ENCODE measurements around the gene RASA3.
"Not testable (repeated sequence)": the region's sequence is repeated elsewhere in the genome, so short reads cannot be mapped to it uniquely, and the experiment has no call there.

RASA3 gene

DNA sequence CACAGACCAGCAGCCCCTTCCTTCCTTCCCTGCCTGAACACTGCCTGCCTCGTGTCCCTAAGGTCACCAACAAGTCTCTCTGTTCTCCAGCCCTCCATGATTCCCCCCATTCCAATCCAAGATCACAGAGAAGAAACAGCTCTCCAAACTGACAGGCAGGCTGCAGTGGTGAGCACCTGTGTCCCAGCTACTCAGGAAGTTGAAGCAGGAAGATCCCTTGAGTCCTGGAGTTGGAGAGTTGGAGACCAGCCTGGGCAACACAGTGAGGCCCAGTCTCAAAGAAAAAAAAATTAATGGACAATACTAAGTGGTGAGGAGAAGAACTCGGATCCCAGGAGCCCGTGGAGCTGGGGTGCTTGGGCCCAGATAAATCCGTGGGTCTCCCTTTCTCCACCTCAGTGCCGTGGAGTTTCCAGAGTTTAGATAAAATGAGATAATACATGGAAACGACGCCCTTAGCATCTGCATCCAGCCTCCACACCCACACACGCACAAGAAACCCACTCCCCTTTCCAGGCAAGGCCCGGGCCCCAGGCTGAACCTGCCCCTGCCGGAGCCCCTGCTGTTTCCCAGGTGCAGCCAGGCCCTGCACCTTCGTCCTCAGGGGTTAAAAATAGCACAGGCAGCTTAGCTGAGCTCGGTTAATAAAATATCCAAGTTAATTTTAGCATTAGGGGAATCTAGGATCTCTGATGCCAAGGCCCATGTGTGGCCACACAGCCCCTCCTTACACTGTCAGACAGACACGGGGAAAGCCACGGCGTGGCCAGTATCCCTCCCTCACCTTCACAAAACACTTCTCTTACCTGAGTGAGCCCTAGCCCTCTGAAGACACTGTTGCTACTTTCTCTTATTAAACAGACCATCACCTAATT, 4.7 kb downstream of the RASA3 start:
- no peak for DNase-seq (ENCODE audit: low read depth in 2 of 2)

DNA sequence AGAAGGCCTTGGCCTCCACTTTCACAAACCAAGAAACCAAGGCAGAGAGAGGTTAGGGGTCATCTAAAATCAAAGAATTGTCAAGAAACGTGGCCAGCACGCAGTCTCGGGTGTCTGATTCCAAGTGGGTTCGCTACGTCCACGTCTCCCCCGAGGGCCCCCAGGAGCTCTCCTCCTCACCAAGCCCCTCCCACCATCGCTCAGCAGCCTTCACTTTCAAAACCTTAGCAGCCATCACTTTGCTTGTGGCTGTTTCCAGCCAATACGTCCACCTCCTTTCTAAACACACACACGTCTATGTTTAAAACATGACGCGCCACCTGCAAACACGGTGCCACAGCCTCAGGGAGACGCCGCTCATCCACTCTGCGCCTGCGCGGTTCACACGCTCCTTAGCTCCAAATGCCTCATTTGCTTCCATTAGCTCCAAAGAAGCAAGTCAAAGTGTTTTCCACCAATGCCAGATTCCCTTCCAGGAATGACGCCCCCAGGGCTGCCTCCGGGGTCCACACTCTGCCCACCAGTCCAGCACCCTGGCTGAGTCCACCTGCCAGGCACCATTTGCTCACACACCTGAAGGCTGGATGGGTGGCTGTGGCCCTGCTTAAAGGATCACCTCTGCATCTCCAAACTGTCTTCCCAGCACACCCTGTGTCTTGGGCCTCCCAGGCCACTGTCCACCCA, 5.5 kb downstream of the RASA3 start:
- no peak for DNase-seq (ENCODE audit: low read depth in 2 of 2)

DNA sequence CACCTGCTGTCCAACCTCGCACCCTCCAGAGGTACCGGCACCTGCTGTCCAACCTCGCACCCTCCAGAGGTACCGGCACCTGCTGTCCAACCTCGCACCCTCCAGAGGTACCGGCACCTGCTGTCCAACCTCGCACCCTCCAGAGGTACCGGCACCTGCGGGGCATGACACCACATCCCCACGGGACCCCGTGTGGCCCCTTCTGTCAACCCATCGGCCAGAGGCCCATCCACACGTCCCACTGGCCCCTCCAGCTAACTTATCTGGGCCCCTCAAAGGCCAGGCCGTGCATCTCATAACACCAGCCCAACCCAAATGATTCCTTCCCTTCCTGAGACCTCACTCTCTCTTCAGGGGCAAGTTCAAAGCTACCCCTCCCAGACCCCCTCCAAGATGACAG, 6.3 kb downstream of the RASA3 start:
- not testable (repeated sequence) for DNase-seq (ENCODE audit: low read depth in 2 of 2)

DNA sequence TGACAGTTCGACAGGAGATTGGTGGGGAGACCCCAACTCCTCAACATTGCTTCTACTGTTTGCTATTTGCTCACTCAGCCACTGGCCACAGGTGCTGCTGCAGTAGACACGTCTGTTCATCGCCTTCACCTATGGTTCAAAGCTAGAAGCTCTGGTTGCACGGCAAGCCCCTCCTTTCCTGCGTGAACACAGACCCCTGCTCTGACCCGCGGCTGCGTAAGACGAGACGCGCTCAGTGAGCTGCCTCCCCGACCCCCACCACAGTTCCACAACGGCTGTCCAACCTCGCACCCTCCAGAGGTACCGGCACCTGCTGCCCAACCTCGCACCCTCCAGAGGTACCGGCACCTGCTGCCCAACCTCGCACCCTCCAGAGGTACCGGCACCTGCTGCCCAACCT, 6.8 kb downstream of the RASA3 start:
- no peak for DNase-seq (ENCODE audit: low read depth in 2 of 2)

DNA sequence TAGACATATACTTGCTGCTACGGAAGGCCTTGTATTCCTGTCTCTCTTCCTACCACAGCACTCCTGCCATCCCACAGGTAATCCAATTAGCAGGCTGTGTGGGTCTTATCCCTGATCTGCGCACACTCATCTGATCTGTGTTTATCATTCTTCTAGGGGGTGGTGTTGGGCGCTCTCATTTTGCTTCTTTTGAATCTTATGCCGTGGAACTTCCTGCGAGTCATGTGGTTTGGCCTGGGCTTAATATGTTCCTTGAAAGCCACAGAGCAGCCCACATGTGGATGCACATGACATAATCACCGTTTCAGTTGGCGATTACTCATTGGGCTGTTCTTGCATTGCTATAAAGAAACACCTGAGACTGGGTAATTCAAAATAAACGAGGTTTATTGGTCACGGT, 7.5 kb downstream of the RASA3 start:
- peak in 1 of 2 donors; percentile 72 for DNase-seq (ENCODE audit: low read depth in 2 of 2)

DNA sequence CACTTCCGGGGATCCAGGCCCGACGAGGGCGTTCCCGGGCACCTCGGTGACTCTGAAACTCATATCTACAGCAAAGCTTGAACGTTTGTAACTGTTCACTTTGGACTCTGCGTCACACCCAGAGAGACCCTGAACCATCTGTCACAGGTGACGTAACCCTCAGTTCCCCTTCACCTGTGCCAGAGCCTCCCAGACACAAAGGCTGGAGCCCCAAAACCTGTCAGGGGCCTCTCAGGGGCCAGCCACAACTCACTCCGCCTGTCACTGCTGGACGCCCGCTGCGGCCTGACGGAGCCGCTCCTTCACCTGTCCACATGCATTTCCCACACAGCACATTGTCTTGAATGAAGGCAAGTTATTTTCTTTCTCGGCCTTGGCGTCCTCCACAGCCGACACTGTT, 8.0 kb downstream of the RASA3 start:
- DNase-seq (ENCODE audit: low read depth in 2 of 2), result no peak

DNA sequence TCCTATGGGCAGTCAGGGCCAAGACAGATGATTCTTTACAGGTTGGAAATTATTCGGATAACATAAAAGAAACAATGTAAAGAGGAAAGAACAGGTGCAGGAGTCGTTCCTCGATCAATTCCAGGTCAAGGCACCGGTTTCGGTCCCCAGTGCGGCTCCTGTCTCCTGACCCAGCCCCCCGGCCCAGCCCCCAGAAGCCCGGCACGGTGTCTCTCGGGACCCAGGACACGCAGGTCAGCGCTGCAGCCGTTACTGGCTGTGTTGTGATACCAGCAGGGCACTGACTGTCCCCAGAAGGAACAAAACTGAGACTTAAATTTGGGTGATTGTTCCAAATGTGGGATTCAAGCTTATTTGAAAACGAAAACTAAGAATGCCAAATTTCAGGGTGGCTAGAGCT, 8.5 kb downstream of the RASA3 start:
- DNase-seq (ENCODE audit: low read depth in 2 of 2), result no peak

DNA sequence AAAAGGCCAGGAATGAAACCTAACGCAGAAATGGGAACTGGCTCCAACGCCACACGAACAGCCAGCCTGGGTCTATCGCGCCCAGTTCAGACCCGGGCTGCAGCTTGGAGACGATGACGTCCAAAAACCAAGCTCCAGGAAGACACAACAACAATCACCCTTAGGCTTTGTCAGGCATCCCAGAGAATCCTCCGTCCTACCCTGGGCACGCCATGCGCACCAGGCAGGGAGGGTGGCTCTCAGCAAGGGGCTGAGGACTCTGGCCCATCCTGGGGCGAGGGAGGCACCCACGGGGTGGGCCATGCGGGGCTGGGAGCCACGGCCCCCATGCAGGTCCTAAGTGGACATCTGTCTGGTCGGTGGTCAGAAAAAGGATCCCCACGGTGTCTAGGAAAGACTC, 9.0 kb downstream of the RASA3 start:
- no peak for DNase-seq (ENCODE audit: low read depth in 2 of 2)

DNA sequence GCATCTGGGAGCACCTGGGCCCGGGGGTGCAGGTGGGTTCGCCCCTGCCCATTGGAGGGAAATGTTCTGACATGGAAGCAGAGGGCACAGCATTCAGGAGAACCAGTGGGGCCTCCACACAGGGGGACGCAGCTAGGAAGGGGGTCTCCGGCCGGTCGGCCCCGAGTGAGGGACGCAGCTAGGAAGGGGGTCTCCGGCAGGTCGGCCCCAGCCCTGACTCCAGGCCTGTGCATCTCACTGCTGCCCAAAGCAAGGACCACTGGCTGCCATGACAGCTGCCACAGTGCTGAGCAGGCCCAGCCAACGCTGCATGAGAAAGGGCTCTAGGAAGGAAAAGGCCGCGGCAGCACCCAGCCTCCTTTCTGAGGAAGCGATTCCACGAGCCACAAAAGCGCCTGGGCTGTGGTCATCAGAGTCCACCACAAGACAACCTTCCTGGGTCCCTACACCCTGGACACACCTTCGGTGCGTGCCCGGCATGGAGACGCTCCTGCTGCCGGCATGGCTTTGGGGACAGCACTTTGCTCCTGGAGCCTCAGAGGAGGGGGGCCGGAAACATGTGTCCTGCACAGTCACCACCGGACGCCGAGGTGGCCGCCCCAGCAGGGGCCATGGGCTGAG, 9.7 kb downstream of the RASA3 start:
- no peak for DNase-seq (ENCODE audit: low read depth in 2 of 2)

DNA sequence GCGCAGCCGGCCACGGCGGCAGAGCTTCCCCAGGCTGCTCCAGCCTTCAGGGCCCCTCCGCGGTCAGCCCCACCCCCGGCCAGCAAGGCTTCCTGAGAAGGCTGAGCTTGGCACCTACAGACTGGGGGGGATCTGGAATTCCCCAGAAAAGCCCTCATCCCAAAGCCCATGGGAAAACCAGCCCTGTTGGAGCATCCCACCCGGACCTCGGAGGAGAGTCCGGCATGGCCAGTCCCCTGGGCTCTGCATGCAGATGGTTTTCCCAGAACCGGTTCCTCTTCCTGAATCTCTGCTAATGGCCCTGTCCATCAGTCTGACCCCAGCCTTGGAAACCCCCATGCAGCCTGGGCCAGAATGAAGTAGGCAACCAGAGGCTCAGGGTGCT, 10.3 kb downstream of the RASA3 start:
- no peak for DNase-seq (ENCODE audit: low read depth in 2 of 2)

DNA sequence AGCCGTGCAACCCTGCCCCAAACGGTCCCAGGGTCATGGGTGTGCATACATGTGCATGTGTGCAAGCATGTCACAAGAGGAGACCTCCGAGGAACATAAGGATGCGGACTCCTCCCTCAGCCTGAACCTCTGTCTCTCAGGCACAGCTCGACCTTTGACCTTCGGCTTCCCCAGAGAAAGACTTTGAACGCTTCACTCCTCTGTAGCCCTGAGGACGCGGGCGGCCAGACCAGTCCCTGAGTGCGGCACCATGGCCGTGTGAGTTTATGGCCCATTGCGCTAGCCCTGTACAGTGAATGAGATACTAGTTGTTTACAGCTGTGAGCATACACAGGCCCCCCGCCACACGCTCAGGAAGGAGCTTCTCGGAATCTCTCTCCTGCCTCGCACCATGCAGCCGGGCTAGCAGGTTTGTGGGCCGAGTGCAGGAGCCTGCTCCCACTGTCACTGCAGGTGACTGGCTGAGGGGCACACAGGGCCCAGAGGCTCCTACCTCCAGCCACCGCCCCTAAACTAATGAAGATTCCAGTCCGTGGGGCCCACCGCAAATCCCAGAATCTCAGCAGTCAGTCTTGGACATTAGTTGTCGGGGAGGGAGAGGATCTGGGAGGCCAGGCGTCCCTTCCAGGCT, 10.8 kb downstream of the RASA3 start:
- DNase-seq (ENCODE audit: low read depth in 2 of 2), result no peak

DNA sequence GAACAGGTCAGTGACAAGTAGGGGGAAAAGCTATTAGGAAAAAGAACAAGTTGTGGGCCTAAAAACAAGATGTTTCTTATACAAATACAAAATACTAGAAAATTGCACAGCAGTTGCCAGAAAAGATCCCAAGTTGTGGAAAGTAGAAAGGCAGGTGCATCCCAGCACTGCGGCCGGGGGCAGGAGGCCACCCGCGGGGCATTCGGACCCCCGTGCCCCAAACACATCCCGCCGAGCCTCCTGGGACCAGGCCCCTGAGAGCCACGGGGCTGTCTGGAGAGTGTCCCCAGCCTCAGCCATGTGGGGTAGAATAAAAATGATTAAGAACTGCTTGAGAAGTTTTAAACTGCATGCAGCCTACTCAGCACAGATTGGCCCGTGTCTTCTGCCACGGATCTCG, 11.4 kb downstream of the RASA3 start:
- DNase-seq (ENCODE audit: low read depth in 2 of 2), result no peak

DNA sequence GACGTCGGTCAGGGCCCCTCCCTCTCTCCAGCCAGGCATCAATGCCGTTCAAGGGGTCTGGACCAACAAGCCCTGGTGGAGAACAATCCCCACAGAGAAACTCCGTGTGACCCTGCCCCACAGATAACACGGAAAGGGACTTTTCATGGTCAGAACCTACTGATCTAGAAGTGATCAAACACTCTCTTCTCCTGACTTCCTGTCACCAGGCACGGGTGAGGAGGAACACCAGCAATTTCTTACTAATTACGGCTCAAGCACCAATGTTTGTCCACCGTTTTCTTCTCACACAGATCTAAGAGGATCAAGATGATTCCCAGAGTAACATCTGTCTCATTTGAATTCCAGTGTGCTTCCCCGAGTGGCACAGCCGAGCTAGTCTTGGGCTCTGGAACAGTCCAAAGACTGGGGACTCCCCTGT, 11.8 kb downstream of the RASA3 start:
- DNase-seq (ENCODE audit: low read depth in 2 of 2), result no peak

DNA sequence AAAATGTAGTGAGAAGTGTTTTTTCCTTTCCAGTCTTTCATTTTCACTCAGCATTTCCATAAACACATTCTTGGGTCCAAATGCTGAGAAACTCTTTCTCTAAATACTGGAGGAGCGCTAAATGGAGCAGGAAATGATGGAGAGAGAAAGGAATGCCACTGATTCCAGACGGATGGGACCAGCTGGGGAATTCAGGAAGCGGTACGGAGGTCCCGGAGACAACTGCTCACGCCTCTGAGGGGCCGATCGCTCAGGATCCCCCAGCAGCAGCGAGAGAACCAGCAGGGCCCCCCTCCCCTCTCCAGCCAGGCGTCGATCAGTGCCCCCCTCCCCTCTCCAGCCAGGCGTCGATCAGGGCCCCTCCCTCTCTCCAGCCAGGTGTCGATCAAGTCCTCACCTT, 13.2 kb downstream of the RASA3 start:
- DNase-seq (ENCODE audit: low read depth in 2 of 2), result no peak

DNA sequence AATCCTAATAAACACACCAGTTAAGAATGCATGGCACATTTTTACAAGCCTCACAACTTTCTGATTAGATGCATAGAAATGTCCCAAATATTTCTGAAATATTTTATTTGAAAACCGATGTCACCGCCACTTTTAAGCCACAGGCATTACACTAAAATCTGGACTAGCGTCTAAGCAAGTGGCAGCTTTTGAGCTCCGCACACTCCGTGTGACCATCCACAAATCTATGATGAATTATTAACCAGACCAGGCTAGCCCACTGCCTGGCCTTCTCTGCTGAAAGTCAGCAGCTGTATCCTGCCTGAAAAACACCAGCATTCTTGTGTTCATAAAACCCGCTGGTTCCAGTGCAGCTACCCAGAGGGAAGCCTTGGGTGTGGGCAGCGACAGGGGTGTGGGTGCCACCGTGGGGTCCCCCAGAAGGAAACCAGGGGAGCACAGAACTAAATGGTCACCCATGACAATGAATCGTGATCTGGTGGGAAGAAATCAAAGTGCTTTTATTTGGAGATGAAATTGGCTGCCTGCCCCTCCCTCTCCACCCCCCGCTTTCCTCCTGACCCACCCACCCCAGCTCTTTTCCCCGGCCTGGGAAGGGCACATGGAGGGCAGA, 13.8 kb downstream of the RASA3 start:
- DNase-seq (ENCODE audit: low read depth in 2 of 2), result no peak

DNA sequence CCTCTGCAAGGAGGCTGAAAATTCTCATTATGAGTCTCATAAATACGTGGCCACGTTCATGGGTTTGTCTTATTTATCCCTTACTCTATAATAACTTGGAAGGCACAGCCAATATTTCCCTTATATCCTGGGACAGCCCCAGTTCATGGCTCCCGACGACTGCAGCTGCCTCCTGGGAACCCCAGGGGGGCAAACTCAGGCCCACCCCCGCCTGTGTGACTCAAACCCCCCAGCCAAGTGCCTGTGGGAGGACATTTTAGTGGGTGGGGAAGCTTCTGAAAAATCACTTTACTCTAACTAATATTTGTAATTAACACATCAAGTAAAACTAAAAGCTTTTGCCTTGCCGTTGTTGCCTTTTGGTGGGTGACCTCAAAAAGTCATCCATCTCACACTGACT, 14.3 kb downstream of the RASA3 start:
- no peak for DNase-seq (ENCODE audit: low read depth in 2 of 2)

DNA sequence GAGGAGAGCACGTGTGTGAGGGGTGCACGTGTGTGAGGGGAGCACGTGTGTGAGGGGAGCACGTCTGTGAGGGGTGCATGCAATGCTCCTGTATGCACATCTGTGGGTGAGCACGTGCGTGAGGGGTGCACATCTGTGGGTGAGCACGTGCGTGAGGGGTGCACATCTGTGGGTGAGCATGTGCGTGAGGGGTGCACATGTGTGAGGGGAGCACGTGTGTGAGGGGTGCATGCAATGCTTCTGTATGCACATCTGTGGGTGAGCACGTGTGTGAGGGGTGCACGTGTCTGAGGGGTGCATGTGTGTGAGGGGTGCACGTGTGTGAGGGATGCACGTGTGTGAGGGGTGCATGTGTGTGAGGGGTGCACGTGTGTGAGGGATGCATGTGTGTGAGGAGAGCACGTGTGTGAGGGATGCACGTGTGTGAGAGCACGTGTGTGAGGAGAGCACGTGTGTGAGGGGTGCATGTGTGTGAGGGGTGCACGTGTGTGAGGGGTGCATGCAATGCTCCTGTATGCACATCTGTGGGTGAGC, 15.0 kb downstream of the RASA3 start:
- not testable (repeated sequence) for DNase-seq (ENCODE audit: low read depth in 2 of 2)

DNA sequence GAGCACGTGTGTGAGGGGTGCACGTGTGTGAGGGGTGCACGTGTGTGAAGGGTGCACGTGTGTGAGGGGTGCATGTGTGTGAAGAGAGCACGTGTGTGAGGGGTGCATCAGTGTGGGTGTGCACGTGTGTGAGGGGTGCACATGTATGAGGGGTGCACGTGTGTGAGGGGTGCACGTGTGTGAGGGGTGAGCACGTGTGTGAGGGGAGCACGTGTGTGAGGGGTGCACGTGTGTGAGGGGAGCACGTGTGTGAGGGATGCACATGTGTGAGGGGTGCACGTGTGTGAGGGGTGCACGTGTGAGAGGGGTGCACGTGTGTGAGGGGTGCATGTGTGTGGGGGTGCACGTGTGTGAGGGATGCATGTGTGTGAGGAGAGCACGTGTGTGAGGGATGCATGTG, 15.7 kb downstream of the RASA3 start:
- DNase-seq (ENCODE audit: low read depth in 2 of 2), result no peak

DNA sequence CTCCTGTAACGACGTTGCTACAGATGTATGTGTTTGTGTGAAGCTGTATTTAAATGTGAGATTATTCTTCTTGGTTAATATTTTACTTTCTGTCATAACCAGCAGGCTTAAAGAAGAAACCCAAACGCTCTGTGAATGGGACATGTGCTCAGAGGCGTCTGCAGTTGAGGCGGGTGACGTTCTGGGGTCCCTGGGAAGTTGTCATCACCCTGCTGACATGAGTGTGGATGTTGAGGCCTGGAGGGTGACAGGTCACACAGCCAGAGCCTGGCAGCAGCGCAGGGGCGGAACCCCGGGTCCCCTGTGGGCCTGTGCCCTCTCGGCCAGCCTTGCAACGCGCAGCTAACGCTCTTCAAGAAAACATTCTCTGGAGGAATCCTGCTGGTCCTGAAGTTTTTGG, 16.6 kb downstream of the RASA3 start:
- no peak for DNase-seq (ENCODE audit: low read depth in 2 of 2)

DNA sequence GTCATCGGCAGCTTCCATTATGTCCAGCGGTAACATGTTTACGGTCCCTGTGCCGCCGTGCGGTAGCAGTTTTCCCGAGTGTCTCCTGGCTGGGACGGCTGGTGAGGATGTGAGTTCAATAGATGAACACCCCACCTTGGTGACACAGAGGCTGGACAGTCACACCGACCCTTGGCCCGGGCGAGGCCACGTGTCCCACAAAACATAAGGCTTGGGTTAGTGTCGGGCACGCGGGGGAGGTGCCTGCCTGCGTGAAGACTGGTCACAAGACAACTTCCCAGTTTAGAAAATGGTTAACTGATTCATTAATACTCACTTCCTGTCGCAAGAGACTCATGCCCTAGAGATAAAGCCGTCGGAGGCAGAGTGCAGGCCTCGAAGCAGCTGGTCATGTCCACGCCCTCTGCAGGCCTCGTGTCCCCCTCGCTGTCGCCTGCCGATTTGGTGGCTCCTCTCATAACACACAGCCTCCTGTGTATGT, 17.2 kb downstream of the RASA3 start:
- DNase-seq (ENCODE audit: low read depth in 2 of 2), result no peak

DNA sequence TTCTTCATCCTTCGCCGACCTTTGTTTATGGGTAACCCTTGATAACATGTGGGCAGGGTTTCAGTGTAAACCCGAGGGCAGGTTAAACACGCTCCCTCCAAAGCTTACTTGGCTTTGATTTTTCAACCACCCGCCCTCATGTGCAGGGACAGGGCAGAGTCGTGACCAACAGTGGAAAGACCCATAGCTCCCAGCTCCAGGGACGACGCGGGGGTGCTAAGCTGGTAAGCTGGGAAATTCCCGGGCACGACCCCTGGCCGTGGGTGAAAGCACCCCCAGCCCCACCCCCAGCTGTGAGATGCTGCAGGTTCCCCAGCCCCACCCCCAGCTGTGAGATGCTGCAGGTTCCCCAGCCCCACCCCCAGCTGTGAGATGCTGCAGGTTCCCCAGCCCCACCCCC, 17.8 kb downstream of the RASA3 start:
- DNase-seq (ENCODE audit: low read depth in 2 of 2), result not testable (repeated sequence)
